ENCODE results near the gene ANXA1. TPM values are rescaled to one million over a fixed set of nuclear protein-coding genes. Genes with fewer than 3 reads are reported as not detected.

Gene ANXA1
- total RNA-seq, 2 experiments from 2014 or later: not detected

DNA sequence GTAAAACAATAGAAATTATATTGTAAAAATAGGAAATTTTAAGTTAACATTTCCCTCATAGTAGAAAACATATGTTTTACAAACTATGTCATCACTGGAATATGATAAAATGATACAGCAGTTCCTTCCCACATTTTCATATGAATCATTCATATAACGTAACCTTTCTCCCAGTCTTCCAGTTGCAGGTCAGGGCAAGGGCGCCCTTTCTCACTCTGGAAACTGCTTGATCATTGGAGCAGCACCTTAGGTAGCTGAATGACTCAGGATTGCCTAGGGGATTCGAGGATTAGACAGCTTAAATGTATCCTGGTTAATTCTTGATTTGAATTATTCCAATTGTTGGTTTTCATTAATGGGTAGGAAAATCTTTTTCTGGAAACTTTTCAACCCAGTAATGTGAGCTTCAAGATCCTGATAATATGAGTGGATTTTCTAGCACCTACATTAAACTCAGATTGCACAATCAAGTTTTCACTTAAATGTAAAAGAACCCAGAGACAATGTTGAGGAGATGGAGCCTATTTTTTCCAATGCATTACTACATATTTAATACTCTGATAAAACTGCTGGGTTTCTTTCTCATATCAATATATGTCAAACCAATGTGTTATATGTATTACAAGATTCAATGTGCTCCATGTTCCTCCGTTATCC, 32.6 kb upstream of the ANXA1 start:
- CTCF ChIA-PET (ENCODE audit: unreplicated experiment): no interaction called here
- no TSS peak for BruUV-seq (replicated peaks)
- POLR2A ChIA-PET: no interaction called here
- Histone ChIP-seq H3K79me2 (ENCODE audit: insufficient read depth, low read depth, low read length) (no peaks in the 10 kb centered on the region), H3K4me3 (ENCODE audit: low read depth, low read length, poor library complexity, severe bottlenecking) (no peak overlapping the region), H3K9me2 (ENCODE audit: insufficient read depth, low read length) (no peaks in the 10 kb centered on the region), H4K20me1 (ENCODE audit: insufficient read depth, low read length) (no peaks in the 10 kb centered on the region), H3K4me1 (ENCODE audit: insufficient read depth, low read length, poor library complexity, severe bottlenecking) (no peaks in the 10 kb centered on the region), H3K4me2 (ENCODE audit: low read length) (no peak overlapping the region), H3K27ac (ENCODE audit: low read depth, low read length, poor library complexity, severe bottlenecking) (no peak overlapping the region), H3K9me3 (ENCODE audit: low read length) (no peaks in the 10 kb centered on the region), H3K36me3 (ENCODE audit: insufficient read depth, low read length) (no peaks in the 10 kb centered on the region), H2AFZ (ENCODE audit: low read length) (no peak overlapping the region)
- intact Hi-C loops (cut with micrococcal nuclease; ENCODE audit: unreplicated experiment): no loop called here
- TF ChIP-seq, protein P1, sequence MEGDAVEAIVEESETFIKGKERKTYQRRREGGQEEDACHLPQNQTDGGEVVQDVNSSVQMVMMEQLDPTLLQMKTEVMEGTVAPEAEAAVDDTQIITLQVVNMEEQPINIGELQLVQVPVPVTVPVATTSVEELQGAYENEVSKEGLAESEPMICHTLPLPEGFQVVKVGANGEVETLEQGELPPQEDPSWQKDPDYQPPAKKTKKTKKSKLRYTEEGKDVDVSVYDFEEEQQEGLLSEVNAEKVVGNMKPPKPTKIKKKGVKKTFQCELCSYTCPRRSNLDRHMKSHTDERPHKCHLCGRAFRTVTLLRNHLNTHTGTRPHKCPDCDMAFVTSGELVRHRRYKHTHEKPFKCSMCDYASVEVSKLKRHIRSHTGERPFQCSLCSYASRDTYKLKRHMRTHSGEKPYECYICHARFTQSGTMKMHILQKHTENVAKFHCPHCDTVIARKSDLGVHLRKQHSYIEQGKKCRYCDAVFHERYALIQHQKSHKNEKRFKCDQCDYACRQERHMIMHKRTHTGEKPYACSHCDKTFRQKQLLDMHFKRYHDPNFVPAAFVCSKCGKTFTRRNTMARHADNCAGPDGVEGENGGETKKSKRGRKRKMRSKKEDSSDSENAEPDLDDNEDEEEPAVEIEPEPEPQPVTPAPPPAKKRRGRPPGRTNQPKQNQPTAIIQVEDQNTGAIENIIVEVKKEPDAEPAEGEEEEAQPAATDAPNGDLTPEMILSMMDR (conservative IDR thresholded peaks at IDR 0.05; ENCODE audit: low read length): no peak
- DNase-seq (ENCODE audit: low spot score): no peak

DNA sequence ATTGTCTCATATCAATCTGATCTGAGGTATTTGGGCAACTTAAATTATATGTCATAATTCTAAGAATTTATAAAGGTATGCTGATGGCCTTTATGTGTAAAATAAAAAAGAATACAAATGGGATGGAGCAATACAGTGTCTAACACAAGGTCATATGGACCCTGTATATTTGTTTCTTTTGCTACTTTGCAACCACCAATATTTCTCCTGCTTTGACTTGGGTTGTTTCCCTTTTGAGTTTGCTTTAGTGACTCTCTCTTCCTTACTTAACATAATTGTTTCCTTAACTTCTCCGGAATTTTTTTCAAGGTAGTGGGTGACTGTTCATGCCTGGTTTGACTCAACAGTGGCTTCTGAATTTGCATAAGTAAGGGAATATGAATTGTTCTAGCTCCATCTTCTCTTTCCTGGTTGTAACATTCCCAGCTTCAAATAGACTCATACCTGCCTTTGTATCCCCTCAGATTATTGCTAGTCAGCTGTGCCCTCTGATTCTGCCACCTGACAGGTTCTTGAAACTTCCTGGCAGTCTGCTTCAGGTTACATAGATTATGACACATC, 30.2 kb upstream of the ANXA1 start:
- TF ChIP-seq, protein P1 (conservative IDR thresholded peaks at IDR 0.05; ENCODE audit: low read length): no peak
- intact Hi-C loops (cut with micrococcal nuclease; ENCODE audit: unreplicated experiment): no loop called here
- Histone ChIP-seq H3K9me3 (ENCODE audit: low read length) (no peaks in the 10 kb centered on the region), H3K4me3 (ENCODE audit: low read depth, low read length, poor library complexity, severe bottlenecking) (no peak overlapping the region), H2AFZ (ENCODE audit: low read length) (no peak overlapping the region), H3K27ac (ENCODE audit: low read depth, low read length, poor library complexity, severe bottlenecking) (no peak overlapping the region), H3K4me2 (ENCODE audit: low read length) (no peak overlapping the region), H3K36me3 (ENCODE audit: insufficient read depth, low read length) (no peaks in the 10 kb centered on the region), H3K79me2 (ENCODE audit: insufficient read depth, low read depth, low read length) (no peaks in the 10 kb centered on the region), H3K4me1 (ENCODE audit: insufficient read depth, low read length, poor library complexity, severe bottlenecking) (no peaks in the 10 kb centered on the region), H3K9me2 (ENCODE audit: insufficient read depth, low read length) (no peaks in the 10 kb centered on the region), H4K20me1 (ENCODE audit: insufficient read depth, low read length) (no peaks in the 10 kb centered on the region)
- CTCF ChIA-PET (ENCODE audit: unreplicated experiment): no interaction called here
- no peak for DNase-seq (ENCODE audit: low spot score)
- no TSS peak for BruUV-seq (replicated peaks)
- POLR2A ChIA-PET: no interaction called here

DNA sequence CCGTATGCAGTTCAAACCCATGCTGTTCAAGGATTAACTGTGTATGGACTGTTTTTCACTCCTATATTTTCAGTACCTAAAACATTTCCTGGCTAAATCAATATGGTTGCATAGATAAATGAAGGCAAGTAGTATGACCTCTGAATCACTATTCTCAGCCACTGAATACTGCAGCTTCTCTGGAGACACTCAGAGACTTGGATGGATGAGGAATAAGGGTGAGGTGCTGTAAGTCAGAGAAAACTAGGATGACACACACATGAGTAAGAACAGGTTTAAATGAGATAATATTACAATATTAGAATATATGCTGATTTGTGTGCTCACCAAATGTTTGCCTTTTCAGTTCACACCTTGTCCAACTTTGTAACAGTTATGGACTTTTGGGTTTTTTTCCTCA, 26.0 kb upstream of the ANXA1 start:
- DNase-seq (ENCODE audit: low spot score): no peak
- Histone ChIP-seq H3K9me3 (ENCODE audit: low read length) (no peaks in the 10 kb centered on the region), H3K4me3 (ENCODE audit: low read depth, low read length, poor library complexity, severe bottlenecking) (no peak overlapping the region), H3K36me3 (ENCODE audit: insufficient read depth, low read length) (no peaks in the 10 kb centered on the region), H3K9me2 (ENCODE audit: insufficient read depth, low read length) (no peaks in the 10 kb centered on the region), H3K79me2 (ENCODE audit: insufficient read depth, low read depth, low read length) (no peaks in the 10 kb centered on the region), H3K4me1 (ENCODE audit: insufficient read depth, low read length, poor library complexity, severe bottlenecking) (no peaks in the 10 kb centered on the region), H3K27ac (ENCODE audit: low read depth, low read length, poor library complexity, severe bottlenecking) (no peak overlapping the region), H4K20me1 (ENCODE audit: insufficient read depth, low read length) (no peaks in the 10 kb centered on the region), H3K4me2 (ENCODE audit: low read length) (no peak overlapping the region), H2AFZ (ENCODE audit: low read length) (no peak overlapping the region)
- CTCF ChIA-PET (ENCODE audit: unreplicated experiment): no interaction called here
- POLR2A ChIA-PET: no interaction called here
- no TSS peak for BruUV-seq (replicated peaks)
- intact Hi-C loops (cut with micrococcal nuclease; ENCODE audit: unreplicated experiment): no loop called here
- TF ChIP-seq, protein P1 (conservative IDR thresholded peaks at IDR 0.05; ENCODE audit: low read length): no peak
- no peak for TF ChIP-seq EZH2phosphoT487 (IDR thresholded peaks at IDR 0.05; ENCODE audit: borderline replicate concordance, low read depth, low read length)
